ENCODE measurements around the gene ATXN7L3.
A peak's percentile ranks its signal among the peaks of the same experiment; 100 is the strongest.

DNA sequence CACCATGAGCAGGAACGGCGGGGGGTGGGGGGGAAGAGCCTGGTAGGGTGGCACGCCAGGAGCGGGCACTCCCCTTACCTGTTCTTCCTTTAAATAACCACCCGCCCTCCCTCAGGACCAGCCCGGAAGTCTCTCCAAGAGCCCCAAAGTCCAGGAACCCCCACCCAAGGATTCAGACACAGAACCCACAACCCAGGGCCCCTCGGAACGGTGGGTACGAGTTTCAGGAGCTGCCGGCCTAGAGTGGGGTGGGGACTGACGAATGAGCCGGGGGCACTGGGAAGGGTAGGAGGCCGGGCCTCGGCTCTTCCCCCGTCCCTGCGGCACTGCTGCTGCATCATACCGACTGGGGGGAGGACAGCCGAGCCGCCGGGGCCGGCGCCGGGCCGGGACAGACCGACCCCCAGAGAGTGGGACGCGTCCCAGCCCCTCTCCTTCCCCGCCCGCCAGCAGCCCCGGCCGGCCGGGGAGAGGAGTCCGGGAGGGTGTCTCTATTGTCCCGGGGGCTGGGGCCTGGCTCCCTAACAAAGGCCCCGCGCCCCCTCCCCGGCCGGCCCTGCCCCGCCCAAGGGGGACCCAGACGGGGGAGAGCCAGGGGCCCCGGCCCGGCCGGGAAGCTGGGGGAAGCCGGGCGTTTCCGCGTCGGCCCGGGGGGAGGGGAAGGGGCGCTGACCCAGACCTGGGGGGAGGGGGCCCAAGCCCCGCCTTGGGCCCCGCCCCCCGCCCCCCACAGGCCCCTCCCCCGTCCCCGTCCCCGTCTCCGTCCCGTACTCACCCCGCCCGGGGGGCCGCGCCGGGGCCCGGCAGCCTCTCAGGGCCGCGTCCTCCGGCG is 747 bp downstream of the ATXN7L3 start:
- TF ChIP-seq POLR2AphosphoS5 (IDR thresholded peaks at IDR 0.05) = peak in 2 of 3 donors; percentile 12 to 31
- TF ChIP-seq, protein P1, sequence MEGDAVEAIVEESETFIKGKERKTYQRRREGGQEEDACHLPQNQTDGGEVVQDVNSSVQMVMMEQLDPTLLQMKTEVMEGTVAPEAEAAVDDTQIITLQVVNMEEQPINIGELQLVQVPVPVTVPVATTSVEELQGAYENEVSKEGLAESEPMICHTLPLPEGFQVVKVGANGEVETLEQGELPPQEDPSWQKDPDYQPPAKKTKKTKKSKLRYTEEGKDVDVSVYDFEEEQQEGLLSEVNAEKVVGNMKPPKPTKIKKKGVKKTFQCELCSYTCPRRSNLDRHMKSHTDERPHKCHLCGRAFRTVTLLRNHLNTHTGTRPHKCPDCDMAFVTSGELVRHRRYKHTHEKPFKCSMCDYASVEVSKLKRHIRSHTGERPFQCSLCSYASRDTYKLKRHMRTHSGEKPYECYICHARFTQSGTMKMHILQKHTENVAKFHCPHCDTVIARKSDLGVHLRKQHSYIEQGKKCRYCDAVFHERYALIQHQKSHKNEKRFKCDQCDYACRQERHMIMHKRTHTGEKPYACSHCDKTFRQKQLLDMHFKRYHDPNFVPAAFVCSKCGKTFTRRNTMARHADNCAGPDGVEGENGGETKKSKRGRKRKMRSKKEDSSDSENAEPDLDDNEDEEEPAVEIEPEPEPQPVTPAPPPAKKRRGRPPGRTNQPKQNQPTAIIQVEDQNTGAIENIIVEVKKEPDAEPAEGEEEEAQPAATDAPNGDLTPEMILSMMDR (IDR thresholded peaks at IDR 0.05) = no peak
